CD4-positive, CD25-positive, alpha-beta regulatory T cell (primary cell): ENCODE results near the gene CD81. TPM values are rescaled to one million over a fixed set of nuclear protein-coding genes. Genes with fewer than 3 reads are reported as not detected.

Source experiments
- ATAC-seq, 2 donors: fragments of 150-1000 bp; cut with Tn5 transposase; one replicate each; pipeline ENCODE4 v1.10.0; 2021; ENCODE audit warnings: low read depth in 2 of 2, moderate number of reproducible peaks in 2 of 2, moderate library complexity in 1 of 2
- DNase-seq, 3 donors: peaks; one replicate each; pipeline versions ENCODE4 v3.0.0 to v3.0.0-alpha.2; 2012 to 2022; ENCODE audit warnings: mixed read lengths in 1 of 3
- H3K27ac ChIP-seq: one replicate; pipeline ENCODE4 v1.7.0; 2013; ENCODE audit warnings: mild to moderate bottlenecking, low read length; ENCODE audit not compliant: insufficient read depth, poor library complexity, severe bottlenecking
- H3K27me3 ChIP-seq: one replicate; pipeline ENCODE4 v1.7.0; 2013; ENCODE audit warnings: low read length; ENCODE audit not compliant: control insufficient read depth, insufficient read depth
- H3K36me3 ChIP-seq: one replicate; pipeline ENCODE4 v1.7.0; 2013; ENCODE audit warnings: mild to moderate bottlenecking, low read length, moderate library complexity; ENCODE audit not compliant: control insufficient read depth, insufficient read depth
- H3K4me1 ChIP-seq: 2 replicates; pipeline ENCODE4 v1.7.0; 2013; ENCODE audit warnings: mild to moderate bottlenecking, low read length; ENCODE audit not compliant: insufficient read depth, control insufficient read depth, poor library complexity, severe bottlenecking
- H3K4me3 ChIP-seq: one replicate; pipeline ENCODE4 v1.7.0; 2013; ENCODE audit warnings: low read depth, mild to moderate bottlenecking, low read length, moderate library complexity
- H3K9me3 ChIP-seq, 2 experiments: 1 replicate in 1 of 2; 2 replicates in 1 of 2; pipeline ENCODE4 v1.7.0; 2013; ENCODE audit warnings: low read length in 2 of 2, mild to moderate bottlenecking in 1 of 2, moderate library complexity in 1 of 2; ENCODE audit not compliant: control insufficient read depth in 2 of 2
- H3K27ac Mint-ChIP-seq, 3 donors: one replicate each; pipeline ENCODE4 v1.8.0; 2020 to 2022; ENCODE audit warnings: mild to moderate bottlenecking in 3 of 3, mixed read lengths in 3 of 3, moderate library complexity in 2 of 3
- H3K27me3 Mint-ChIP-seq: one replicate; pipeline ENCODE4 v1.8.0; 2022; ENCODE audit warnings: mild to moderate bottlenecking, mixed read lengths
- H3K36me3 Mint-ChIP-seq: one replicate; pipeline ENCODE4 v1.8.0; 2020; ENCODE audit warnings: mixed read lengths
- H3K4me1 Mint-ChIP-seq, 4 donors: one replicate each; pipeline ENCODE4 v1.8.0; 2020 to 2022; ENCODE audit warnings: mixed read lengths in 4 of 4, mild to moderate bottlenecking in 1 of 4
- H3K4me3 Mint-ChIP-seq, 4 donors: one replicate each; pipeline ENCODE4 v1.8.0; 2020 to 2022; ENCODE audit warnings: mild to moderate bottlenecking in 4 of 4, mixed read lengths in 4 of 4, moderate library complexity in 3 of 4
- H3K9me3 Mint-ChIP-seq, 7 donors: one replicate each; pipeline ENCODE4 v1.8.0; 2020 to 2022; ENCODE audit warnings: mixed read lengths in 7 of 7, mild to moderate bottlenecking in 3 of 7, moderate library complexity in 2 of 7
- polyA plus RNA-seq, 4 donors: library from polyadenylated mRNA; unstranded; fragments of 300-500 nt; fragmentation: Illumina TruSeq; gene quantifications; one replicate each; pipeline ENCODE4 v1.2.3, GENCODE V29; 2021
- total RNA-seq: library from RNA; stranded (reverse); gene quantifications from one replicate; pipeline ENCODE4 v1.2.3, GENCODE V29; 2022

CD81 gene
- total and polyA plus RNA-seq, 5 donors from 2014 or later, result 13.2 to 156 (median 17.1) TPM

- Mint-ChIP-seq H3K27me3 (peaks cover 5% of the 10 kb centered on the region), H3K9me3 (no peaks in the 10 kb centered on the region), H3K36me3 (no peaks in the 10 kb centered on the region), H3K4me1 (peaks cover 0 to 1% (median under 1%) of the 10 kb centered on the region in 4 donors), H3K27ac (no peak overlapping the region), H3K4me3 (no peak overlapping the region)
- Histone ChIP-seq H3K27ac (no peak overlapping the region), H3K4me3 (no peak overlapping the region), H3K36me3 (no peaks in the 10 kb centered on the region), H3K27me3 (no peaks in the 10 kb centered on the region), H3K4me1 (peaks cover under 1% of the 10 kb centered on the region), H3K9me3 (no peaks in the 10 kb centered on the region)
- no peak for DNase-seq
- ATAC-seq, result no peak
These were observed 37.5 kb downstream of the CD81 start for GRCh38 chr11:2414616-2415015.

GRCh38 chr11:2415171-2415570 lies 38.1 kb downstream of the CD81 start:
- Histone ChIP-seq H3K9me3 (no peaks in the 10 kb centered on the region), H3K4me1 (peaks cover 6% of the 10 kb centered on the region), H3K27ac (no peak overlapping the region), H3K36me3 (no peaks in the 10 kb centered on the region), H3K27me3 (no peaks in the 10 kb centered on the region), H3K4me3 (no peak overlapping the region)
- Mint-ChIP-seq H3K27me3 (peaks cover 5% of the 10 kb centered on the region), H3K9me3 (no peaks in the 10 kb centered on the region), H3K36me3 (no peaks in the 10 kb centered on the region), H3K27ac (no peak overlapping the region), H3K4me1 (peaks cover 0 to 3% (median under 1%) of the 10 kb centered on the region in 4 donors), H3K4me3 (no peak overlapping the region)
- DNase-seq (no peak), ATAC-seq (no peak)

GRCh38 chr11:2415601-2416380 lies 38.7 kb downstream of the CD81 start:
- no peaks in the 10 kb centered on the region for H3K9me3 ChIP-seq
- H3K27me3 ChIP-seq, result no peaks in the 10 kb centered on the region
- peaks cover 12% of the 10 kb centered on the region for H3K4me1 ChIP-seq
- no peak overlapping the region for H3K27ac ChIP-seq
- ATAC-seq (no peak), DNase-seq (no peak)
- peaks cover 0 to 6% (median under 1%) of the 10 kb centered on the region in 4 donors for H3K4me1 Mint-ChIP-seq
- H3K27ac Mint-ChIP-seq, result no peak overlapping the region
- H3K36me3 Mint-ChIP-seq, result no peaks in the 10 kb centered on the region
- H3K4me3 ChIP-seq, result no peak overlapping the region
- H3K4me3 Mint-ChIP-seq, result no peak overlapping the region
- H3K9me3 Mint-ChIP-seq, result no peaks in the 10 kb centered on the region
- no peaks in the 10 kb centered on the region for H3K36me3 ChIP-seq
- H3K27me3 Mint-ChIP-seq, result peaks cover 5% of the 10 kb centered on the region

GRCh38 chr11:2416765-2417164 lies 39.7 kb downstream of the CD81 start:
- no peaks in the 10 kb centered on the region for H3K36me3 Mint-ChIP-seq
- H3K9me3 Mint-ChIP-seq, result no peaks in the 10 kb centered on the region
- H3K4me3 Mint-ChIP-seq, result no peak overlapping the region
- Histone ChIP-seq H3K27me3 (no peaks in the 10 kb centered on the region), H3K36me3 (no peaks in the 10 kb centered on the region), H3K9me3 (no peaks in the 10 kb centered on the region), H3K27ac (no peak overlapping the region), H3K4me3 (no peak overlapping the region), H3K4me1 (peaks cover 13% of the 10 kb centered on the region)
- H3K27me3 Mint-ChIP-seq, result peaks cover 5% of the 10 kb centered on the region
- no peak for ATAC-seq
- no peak overlapping the region for H3K27ac Mint-ChIP-seq
- no peak for DNase-seq
- H3K4me1 Mint-ChIP-seq, result peaks cover 0 to 6% (median under 1%) of the 10 kb centered on the region in 4 donors

- Histone ChIP-seq H3K4me1 (peaks cover 13% of the 10 kb centered on the region), H3K36me3 (no peaks in the 10 kb centered on the region), H3K9me3 (no peaks in the 10 kb centered on the region), H3K27me3 (no peaks in the 10 kb centered on the region), H3K27ac (no peak overlapping the region), H3K4me3 (no peak overlapping the region)
- H3K4me3 Mint-ChIP-seq, result no peak overlapping the region
- no peak overlapping the region for H3K27ac Mint-ChIP-seq
- peaks cover 0 to 6% (median under 1%) of the 10 kb centered on the region in 4 donors for H3K4me1 Mint-ChIP-seq
- no peaks in the 10 kb centered on the region for H3K9me3 Mint-ChIP-seq
- ATAC-seq, result no peak
- no peaks in the 10 kb centered on the region for H3K36me3 Mint-ChIP-seq
- no peak for DNase-seq
- H3K27me3 Mint-ChIP-seq, result peaks cover 5% of the 10 kb centered on the region
These were observed 41.0 kb downstream of the CD81 start for GRCh38 chr11:2417856-2418692.

- Mint-ChIP-seq H3K9me3 (no peaks in the 10 kb centered on the region), H3K27ac (peak overlapping the region in 1 of 3 donors; percentile 91)
- no peak for ATAC-seq
These were observed 41.7 kb downstream of the CD81 start for GRCh38 chr11:2418693-2419360.

GRCh38 chr11:2419638-2420501 lies 42.8 kb downstream of the CD81 start:
- Histone ChIP-seq H3K27me3 (no peaks in the 10 kb centered on the region), H3K27ac (no peak overlapping the region), H3K4me1 (peaks cover 13% of the 10 kb centered on the region), H3K9me3 (no peaks in the 10 kb centered on the region), H3K4me3 (no peak overlapping the region), H3K36me3 (no peaks in the 10 kb centered on the region)
- DNase-seq, result peak; percentile 31 to 71 (median 50)
- Mint-ChIP-seq H3K4me1 (peaks cover 0 to 6% (median under 1%) of the 10 kb centered on the region in 4 donors), H3K27me3 (peaks cover 5% of the 10 kb centered on the region), H3K4me3 (no peak overlapping the region), H3K27ac (no peak overlapping the region), H3K36me3 (no peaks in the 10 kb centered on the region), H3K9me3 (no peaks in the 10 kb centered on the region)
- ATAC-seq, result no peak

More at GRCh38 chr11:2418693-2419360, 41.7 kb downstream of the CD81 start:
- peaks cover 0 to 6% (median under 1%) of the 10 kb centered on the region in 4 donors for H3K4me1 Mint-ChIP-seq
- Histone ChIP-seq H3K27ac (no peak overlapping the region), H3K4me3 (no peak overlapping the region), H3K9me3 (no peaks in the 10 kb centered on the region), H3K4me1 (peaks cover 13% of the 10 kb centered on the region), H3K27me3 (no peaks in the 10 kb centered on the region), H3K36me3 (no peaks in the 10 kb centered on the region)
- H3K36me3 Mint-ChIP-seq, result no peaks in the 10 kb centered on the region
- H3K4me3 Mint-ChIP-seq, result no peak overlapping the region
- DNase-seq, result no peak
- peaks cover 5% of the 10 kb centered on the region for H3K27me3 Mint-ChIP-seq
